Smooth muscle cell (in vitro differentiated cells): ENCODE measurements around the gene CFB. TPM values are rescaled to one million over a fixed set of nuclear protein-coding genes. Genes with fewer than 3 reads are reported as not detected.

ENCODE experiments used
- DNase-seq: peaks from one replicate; lab custom pipeline; 2025; ENCODE audit not compliant: unreplicated experiment; lab: John Stamatoyannopoulos, UW
- H2AFZ ChIP-seq: fragments of 200-600 bp; sonication (generic); 2 replicates; pipeline ENCODE4 v1.6.0; 2016; ENCODE audit warnings: antibody characterized with exemption, low read depth, mild to moderate bottlenecking
- H3F3A ChIP-seq: fragments of 200-600 bp; sonication (generic); 2 replicates; pipeline ENCODE4 v1.6.0; 2017; ENCODE audit warnings: antibody characterized with exemption, low read depth
- H3K27ac ChIP-seq: fragments of 200-600 bp; sonication (generic); 2 replicates; pipeline ENCODE4 v1.5.1; 2016; ENCODE audit warnings: low read depth, mild to moderate bottlenecking
- H3K27me3 ChIP-seq: fragments of 200-600 bp; sonication (generic); 2 replicates; pipeline ENCODE4 v1.6.1; 2016; ENCODE audit warnings: low read depth, mild to moderate bottlenecking
- H3K36me3 ChIP-seq: fragments of 200-600 bp; sonication (generic); 2 replicates; pipeline ENCODE4 v1.5.1; 2016; ENCODE audit warnings: low read depth
- H3K4me1 ChIP-seq: fragments of 200-600 bp; sonication (generic); 2 replicates; pipeline ENCODE4 v1.5.1; 2016; ENCODE audit warnings: low read depth
- H3K4me2 ChIP-seq: fragments of 200-600 bp; sonication (generic); 2 replicates; pipeline ENCODE4 v1.6.0; 2016; ENCODE audit warnings: mild to moderate bottlenecking
- H3K4me3 ChIP-seq: fragments of 200-600 bp; sonication (generic); 2 replicates; pipeline ENCODE4 v1.5.1; 2016; ENCODE audit warnings: mild to moderate bottlenecking
- H3K79me2 ChIP-seq: fragments of 200-600 bp; sonication (generic); 2 replicates; pipeline ENCODE4 v1.6.0; 2016; ENCODE audit warnings: low read depth, mild to moderate bottlenecking
- H3K9ac ChIP-seq: fragments of 200-600 bp; sonication (generic); 2 replicates; pipeline ENCODE4 v1.6.0; 2016; ENCODE audit warnings: low read depth
- H3K9me3 ChIP-seq: fragments of 200-600 bp; sonication (generic); replicated peaks from 2 replicates; pipeline ENCODE4 v1.5.1; 2016; ENCODE audit warnings: low read depth
- H4K20me1 ChIP-seq: fragments of 200-600 bp; sonication (generic); 2 replicates; pipeline ENCODE4 v1.6.0; 2016; ENCODE audit warnings: low read depth
- CTCF ChIP-seq: fragments of 200-600 bp; sonication (generic); IDR thresholded peaks from 2 replicates; pipeline ENCODE4 v1.5.1; 2017; ENCODE audit warnings: borderline replicate concordance, mild to moderate bottlenecking, antibody characterized with exemption; ENCODE audit not compliant: insufficient read depth, poor library complexity, severe bottlenecking
- WGBS: methylation state at CpG from one replicate; pipeline ENCODE4 v1.1.7; 2016; ENCODE audit warnings: low lambda C conversion rate; 5-methylcytosine and 5-hydroxymethylcytosine counted together
- polyA plus RNA-seq: library from polyadenylated mRNA; unstranded; fragments of >200 nt; fragmentation: Nextera tagmentation; extraction: Ambion mirVana; gene quantifications from 2 replicates; pipeline ENCODE4 v1.2.1, GENCODE V29; 2016
- total RNA-seq: library from RNA; depleted of rRNA; stranded (reverse); fragments of >200 nt; gene quantifications from 2 replicates; pipeline ENCODE4 v1.2.3, GENCODE V29; 2014

Gene CFB
- total and polyA plus RNA-seq, 2 experiments from 2014 or later, result 2.3 TPM; not detected in 1

DNA sequence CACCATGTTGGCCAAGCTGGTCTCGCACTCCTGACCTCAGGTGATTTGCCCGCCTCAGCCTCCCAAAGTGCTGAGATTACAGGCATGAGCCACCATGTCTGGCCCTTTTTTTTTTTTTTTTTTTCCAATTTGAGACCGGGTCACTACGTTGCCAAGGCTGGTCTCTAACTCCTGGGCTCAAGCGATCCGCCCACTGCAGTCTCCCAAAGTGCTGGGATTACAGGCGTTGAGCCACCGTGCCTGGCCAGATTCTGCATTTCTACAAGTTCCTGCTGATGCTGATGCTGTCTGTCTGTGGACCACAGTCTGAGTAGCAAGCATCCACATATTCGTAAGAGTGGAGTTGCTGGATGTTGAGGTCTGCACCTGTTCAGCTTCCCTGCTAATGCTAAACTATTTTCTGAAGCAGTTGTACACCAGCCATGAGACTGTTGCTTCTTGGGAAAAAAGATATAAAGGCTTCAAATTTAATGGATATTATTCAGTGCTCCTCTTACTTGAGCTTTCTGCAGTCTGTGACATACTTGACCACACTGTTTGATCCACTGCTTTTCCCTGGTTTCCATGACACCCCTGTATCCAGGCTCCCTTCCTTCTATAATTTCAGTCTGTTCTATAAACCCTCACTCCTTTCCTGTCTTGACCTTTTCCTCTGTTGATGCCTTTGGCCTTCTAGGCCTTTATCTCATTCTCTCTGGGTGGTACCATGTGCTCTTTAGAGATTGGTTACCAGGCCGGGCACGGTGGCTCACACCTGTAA, 33.9 kb upstream of the CFB start:
- Histone ChIP-seq H3K27me3 (no peaks in the 10 kb centered on the region), H3K4me1 (peaks cover 2% of the 10 kb centered on the region), H3K4me3 (no peak overlapping the region), H2AFZ (no peak overlapping the region), H3K27ac (peak overlapping the region; percentile 89), H3K79me2 (no peaks in the 10 kb centered on the region), H3K36me3 (no peaks in the 10 kb centered on the region), H3K4me2 (peak overlapping the region; percentile 67), H3K9me3 (no peaks in the 10 kb centered on the region), H3F3A (peaks cover 7% of the 10 kb centered on the region), H3K9ac (no peak overlapping the region), H4K20me1 (no peaks in the 10 kb centered on the region)
- WGBS, result 63% methylated on average over 11 of the region's 11 CpGs
- no peak for DNase-seq
- no peak for TF ChIP-seq CTCF

GRCh38 chr6:31915351-31915750, 30.5 kb upstream of the CFB start:
- TF ChIP-seq CTCF, result no peak
- no peaks in the 10 kb centered on the region for H3K27me3 ChIP-seq
- H3K4me2 ChIP-seq, result no peak overlapping the region
- no peaks in the 10 kb centered on the region for H3K4me1 ChIP-seq
- no peaks in the 10 kb centered on the region for H3K36me3 ChIP-seq
- no peak overlapping the region for H2AFZ ChIP-seq
- H3K79me2 ChIP-seq, result no peaks in the 10 kb centered on the region
- no peaks in the 10 kb centered on the region for H4K20me1 ChIP-seq
- no peaks in the 10 kb centered on the region for H3F3A ChIP-seq
- no peak overlapping the region for H3K4me3 ChIP-seq
- H3K9me3 ChIP-seq, result no peaks in the 10 kb centered on the region
- no peak overlapping the region for H3K9ac ChIP-seq
- no peak for DNase-seq
- H3K27ac ChIP-seq, result no peak overlapping the region

DNA sequence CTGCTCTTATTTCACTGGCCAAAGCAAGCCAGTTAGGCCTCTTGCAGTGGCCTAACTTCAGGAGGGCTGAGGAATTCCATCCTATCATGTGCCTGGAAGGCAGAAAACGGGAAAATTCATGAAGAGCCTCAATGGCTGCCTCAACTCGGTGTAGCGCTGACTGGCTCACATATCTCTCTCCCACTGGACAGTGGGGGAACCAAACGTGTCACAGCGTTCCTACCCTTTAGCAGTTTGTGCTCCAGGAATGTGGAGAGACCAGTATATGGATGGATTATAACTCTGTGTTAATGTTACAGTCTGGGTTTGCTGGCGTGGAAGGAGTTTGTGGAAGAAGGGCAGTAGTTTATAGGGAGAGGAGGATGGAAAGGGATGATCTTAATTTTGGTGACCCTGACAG, 30.1 kb upstream of the CFB start:
- WGBS, result 80% methylated on average over 6 of the region's 6 CpGs
- no peak overlapping the region for H3K9ac ChIP-seq
- H4K20me1 ChIP-seq, result no peaks in the 10 kb centered on the region
- no peaks in the 10 kb centered on the region for H3K79me2 ChIP-seq
- H2AFZ ChIP-seq, result no peak overlapping the region
- H3K27me3 ChIP-seq, result no peaks in the 10 kb centered on the region
- no peaks in the 10 kb centered on the region for H3K4me1 ChIP-seq
- H3K4me2 ChIP-seq, result no peak overlapping the region
- no peaks in the 10 kb centered on the region for H3F3A ChIP-seq
- no peak for TF ChIP-seq CTCF
- no peak for DNase-seq
- no peaks in the 10 kb centered on the region for H3K9me3 ChIP-seq
- H3K27ac ChIP-seq, result no peak overlapping the region
- no peak overlapping the region for H3K4me3 ChIP-seq
- no peaks in the 10 kb centered on the region for H3K36me3 ChIP-seq
